HepG2 (cell line): ENCODE measurements around the gene ZNF526. TPM values are rescaled to one million over a fixed set of nuclear protein-coding genes. Genes with fewer than 3 reads are reported as not detected.

Source experiments
- ATAC-seq: fragments of 200-7000 bp; cut with Tn5 transposase; 3 replicates; pipeline ENCODE4 v1.9.1; 2020; ENCODE audit warnings: mild to moderate bottlenecking, moderate library complexity
- BruUV-seq: library from RNA; stranded (reverse); fragments of 400-500 nt; replicated peaks from 2 replicates; lab custom pipeline; 2021; lab: Mats Ljungman, UMichigan
- CTCF ChIA-PET: fragments of 300-600 bp; formaldehyde crosslinking; extraction: SDS; loops from one replicate; lab custom pipeline; 2021; ENCODE audit warnings: low total read pairs, inconsistent platforms, low intra/inter-chr PET ratio; lab: Yijun Ruan, JAX
- POLR2A ChIA-PET: fragments of 350-600 bp; sonication (Branson Sonifier 250); formaldehyde crosslinking; loops from one replicate; lab custom pipeline; 2020; ENCODE audit warnings: antibody characterized with exemption, inconsistent platforms; lab: Yijun Ruan, JAX
- DNase-seq: peaks from one replicate; pipeline ENCODE4 v3.0.0-alpha.2; 2015; ENCODE audit warnings: low spot score
- FAIRE-seq: peaks from 3 replicates; lab custom pipeline; 2011; peaks lifted over from hg19 to GRCh38; lab: Jason Lieb, UNC
- H2AFZ ChIP-seq: one replicate; pipeline ENCODE4 v1.6.1; 2011; ENCODE audit warnings: low read length, inconsistent platforms
- H3K27ac ChIP-seq: fragments of 300-600 bp; 3 replicates; pipeline ENCODE4 v1.8.0; 2011; ENCODE audit warnings: mixed run types, mild to moderate bottlenecking, mixed read lengths, low read length, inconsistent platforms; ENCODE audit not compliant: insufficient read depth; ENCODE audit errors: extremely low read length
- H3K27me3 ChIP-seq, 2 experiments: fragments of 200-600 bp in 1 of 2; 2 replicates in 1 of 2; 3 replicates in 1 of 2; pipeline versions ENCODE4 v1.6.0 to v1.8.0; 2011; ENCODE audit warnings: low read length in 2 of 2, mild to moderate bottlenecking in 2 of 2, moderate library complexity in 2 of 2, inconsistent platforms in 1 of 2; ENCODE audit not compliant: insufficient read depth in 2 of 2, control insufficient read depth in 1 of 2
- H3K36me3 ChIP-seq, 2 experiments: fragments of 200-600 bp in 1 of 2; replicated peaks in 1 of 2; 2 replicates in 1 of 2; 3 replicates in 1 of 2; pipeline versions ENCODE4 v1.5.1 to v1.8.0; 2011; ENCODE audit warnings: low read length in 2 of 2, inconsistent platforms in 1 of 2; ENCODE audit not compliant: insufficient read depth in 2 of 2, control insufficient read depth in 1 of 2
- H3K4me1 ChIP-seq: 2 replicates; pipeline ENCODE4 v1.5.1; 2012; ENCODE audit warnings: low read length, inconsistent platforms; ENCODE audit not compliant: insufficient read depth
- H3K4me2 ChIP-seq: 2 replicates; pipeline ENCODE4 v1.6.0; 2011; ENCODE audit warnings: low read depth, low read length, inconsistent platforms
- H3K4me3 ChIP-seq, 3 experiments: fragments of 200-600 bp in 1 of 3; sonication (generic), shearing (Covaris generic) in 1 of 3; replicated peaks in 1 of 3; 2 replicates each; pipeline ENCODE4 v1.5.1; 2011 to 2016; ENCODE audit warnings: low read length in 3 of 3, inconsistent platforms in 2 of 3, low read depth in 2 of 3, mild to moderate bottlenecking in 2 of 3, control low read depth in 1 of 3, mixed read lengths in 1 of 3; ENCODE audit not compliant: insufficient read depth in 1 of 3
- H3K79me2 ChIP-seq: one replicate; pipeline ENCODE4 v1.6.1; 2011; ENCODE audit warnings: low read length, inconsistent platforms; ENCODE audit not compliant: insufficient read depth
- H3K9ac ChIP-seq: 2 replicates; pipeline ENCODE4 v1.6.0; 2011; ENCODE audit warnings: mild to moderate bottlenecking, low read depth, low read length, inconsistent platforms; ENCODE audit not compliant: insufficient read depth
- H3K9me3 ChIP-seq: 2 replicates; pipeline ENCODE4 v1.5.1; 2012; ENCODE audit warnings: mild to moderate bottlenecking, low read length
- H4K20me1 ChIP-seq: 2 replicates; pipeline ENCODE4 v1.6.0; 2011; ENCODE audit warnings: inconsistent platforms, mild to moderate bottlenecking, low read length, moderate library complexity; ENCODE audit not compliant: insufficient read depth
- GABPA ChIP-seq, 2 experiments: IDR thresholded peaks; 2 replicates each; pipeline ENCODE4 v1.6.1; 2011 to 2016; ENCODE audit warnings: low read depth in 2 of 2, low read length in 1 of 2, missing biosample characterization in 1 of 2, missing genetic modification characterization in 1 of 2
- MEIS1 ChIP-seq: sonication (generic); formaldehyde crosslinking; IDR thresholded peaks from 2 replicates; pipeline ENCODE4 v1.9.0; 2021; ENCODE audit warnings: mild to moderate bottlenecking, missing genetic modification reagents, moderate library complexity, borderline replicate concordance
- WGBS: methylation state at CpG from one replicate; pipeline ENCODE4 v1.1.6; 2017; ENCODE audit warnings: low lambda C conversion rate; 5-methylcytosine and 5-hydroxymethylcytosine counted together
- in situ Hi-C: cut with HindIII; loops from 2 replicates; pipeline ENCODE4 v1.10.0; 2017; ENCODE audit warnings: low pct_unique_long_range_greater_than_20kb; ENCODE audit not compliant: extremely low pct_ligation_motif_present
- intact Hi-C: fragments of 100-400 bp; cut with micrococcal nuclease; formaldehyde crosslinking; loops from one replicate; pipeline ENCODE4 v1.10.0; 2022; ENCODE audit not compliant: unreplicated experiment
- polyA plus RNA-seq, 8 experiments: library from polyadenylated mRNA; depleted of rRNA in 3 of 8; stranded (reverse) in 7 of 8; unstranded in 1 of 8; fragments of >200 nt; fragmentation: Illumina TruSeq in 4 of 8; extraction: Trizol in 4 of 8; gene quantifications; 2 replicates each; pipeline versions ENCODE4 v1.2.1 to v1.2.3, GENCODE V29; 2011 to 2016; ENCODE audit warnings: low read depth in 4 of 8, missing spikeins in 1 of 8, mixed read lengths in 1 of 8; ENCODE audit not compliant: insufficient read depth in 1 of 8
- total RNA-seq, 5 experiments: library from RNA; depleted of rRNA; stranded (reverse); fragments of >200 nt; fragmentation: Illumina TruSeq; extraction: Trizol; gene quantifications; 2 replicates each; pipeline ENCODE4 v1.2.3, GENCODE V29; 2016; ENCODE audit warnings: low read depth in 1 of 5
- TF ChIP-seq, protein P1 (sequence below): sonication (generic); formaldehyde crosslinking; conservative IDR thresholded peaks from 2 replicates; pipeline ENCODE4 v1.8.0; 2022; ENCODE audit warnings: mild to moderate bottlenecking, moderate library complexity, missing genetic modification reagents
- TF ChIP-seq, protein P2 (sequence below): sonication (generic); formaldehyde crosslinking; IDR thresholded peaks from 2 replicates; pipeline ENCODE4 v1.5.0; 2020; ENCODE audit warnings: mild to moderate bottlenecking, missing genetic modification reagents
- TF ChIP-seq, protein P3 (sequence below): IDR thresholded peaks from 2 replicates; pipeline ENCODE4 v1.6.1; 2016; ENCODE audit warnings: low read depth, missing genetic modification reagents, missing compliant biosample characterization
- TF ChIP-seq, protein P4 (sequence below): sonication (generic); formaldehyde crosslinking; IDR thresholded peaks from 2 replicates; pipeline ENCODE4 v1.5.1; 2020; ENCODE audit warnings: mild to moderate bottlenecking, missing genetic modification reagents, moderate library complexity

The ZNF526 gene
- total and polyA plus RNA-seq, 2 of the 13 experiments (the other 11 are each of a cell fraction or from before 2014, with no cell fraction given): 3.3 to 8.4 TPM

DNA sequence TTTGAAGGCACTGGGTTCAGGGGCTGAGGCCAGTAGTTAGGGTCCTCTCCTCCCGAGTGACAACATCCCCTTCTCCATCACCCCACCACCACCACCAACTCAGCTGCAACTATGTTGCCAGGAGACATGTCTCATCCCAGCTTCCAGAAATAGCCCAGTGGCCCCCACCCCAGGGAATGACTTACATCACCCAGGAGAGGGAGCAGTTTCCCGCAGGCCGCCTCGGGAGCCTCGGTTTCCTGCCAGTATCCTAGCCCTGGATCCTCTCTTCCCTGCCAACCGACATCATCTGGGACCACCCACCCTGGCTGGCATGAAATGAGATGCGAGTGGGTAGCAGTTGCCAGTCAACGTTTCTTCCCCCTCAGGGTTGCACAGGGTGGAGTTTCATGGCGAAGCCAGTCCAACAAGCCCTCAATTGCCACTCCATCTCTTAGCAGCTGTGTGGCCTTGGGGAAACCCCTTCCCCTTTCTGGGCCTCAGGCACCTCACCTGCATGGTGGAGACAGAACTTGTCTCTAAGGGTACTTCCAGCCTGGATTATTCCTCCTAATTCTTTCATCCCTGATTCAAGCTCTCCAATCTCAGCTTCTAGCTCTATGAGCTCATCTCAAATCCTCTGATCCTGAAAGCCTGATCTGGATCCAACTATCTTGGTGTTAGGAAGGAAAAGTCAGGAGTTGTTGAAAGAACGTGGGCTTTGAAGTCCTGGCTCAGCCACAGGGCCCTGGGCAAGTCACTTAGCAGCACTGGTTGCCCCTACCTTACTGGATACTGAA, 26.2 kb downstream of the ZNF526 start:
- H3K27me3 ChIP-seq: no peaks in the 10 kb centered on the region; a peak in 1 of 5 replicates
- BruUV-seq: no TSS peak
- peak overlapping the region; percentile 28 for H3K27ac ChIP-seq
- peaks cover 55% of the 10 kb centered on the region for H3K4me1 ChIP-seq
- H3K4me3 ChIP-seq: no peak overlapping the region
- peaks cover 21% of the 10 kb centered on the region for H3K79me2 ChIP-seq
- ChIA-PET POLR2A (interaction anchor here (0.6 to 6.6 kb wide), 9 partner anchors 10 to 56 kb away, joined by 3 to 117 read pairs (median 3); partner anchors contain the start of genes CIC, ERF, PAFAH1B3 and PRR19), CTCF (interaction anchor here (0.9 to 4.3 kb wide), 4 partner anchors 31 to 50 kb away, joined by 3 to 34 read pairs (median 6); no protein-coding TSS in a partner anchor)
- H3K9ac ChIP-seq: no peak overlapping the region
- H2AFZ ChIP-seq: no peak overlapping the region
- H3K4me2 ChIP-seq: no peak overlapping the region
- H3K36me3 ChIP-seq: peaks cover 7 to 26% of the 10 kb centered on the region in 2 experiments; a peak in 3 of 5 replicates
- peaks cover 30% of the 10 kb centered on the region for H4K20me1 ChIP-seq
- H3K9me3 ChIP-seq: no peaks in the 10 kb centered on the region
- ATAC-seq (no peak), FAIRE-seq (no peak), DNase-seq (no peak)
- in situ Hi-C loops: no loop called here
- 56% methylated on average over 8 of the region's 10 CpGs for WGBS
- intact Hi-C loops: no loop called here
- TF ChIP-seq, protein P1, sequence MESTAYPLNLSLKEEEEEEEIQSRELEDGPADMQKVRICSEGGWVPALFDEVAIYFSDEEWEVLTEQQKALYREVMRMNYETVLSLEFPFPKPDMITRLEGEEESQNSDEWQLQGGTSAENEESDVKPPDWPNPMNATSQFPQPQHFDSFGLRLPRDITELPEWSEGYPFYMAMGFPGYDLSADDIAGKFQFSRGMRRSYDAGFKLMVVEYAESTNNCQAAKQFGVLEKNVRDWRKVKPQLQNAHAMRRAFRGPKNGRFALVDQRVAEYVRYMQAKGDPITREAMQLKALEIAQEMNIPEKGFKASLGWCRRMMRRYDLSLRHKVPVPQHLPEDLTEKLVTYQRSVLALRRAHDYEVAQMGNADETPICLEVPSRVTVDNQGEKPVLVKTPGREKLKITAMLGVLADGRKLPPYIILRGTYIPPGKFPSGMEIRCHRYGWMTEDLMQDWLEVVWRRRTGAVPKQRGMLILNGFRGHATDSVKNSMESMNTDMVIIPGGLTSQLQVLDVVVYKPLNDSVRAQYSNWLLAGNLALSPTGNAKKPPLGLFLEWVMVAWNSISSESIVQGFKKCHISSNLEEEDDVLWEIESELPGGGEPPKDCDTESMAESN: 0 out of 2 replicates have a peak, but pooled peaks have one; percentile 52
- TF ChIP-seq MEIS1 (0 out of 2 replicates have a peak, but pooled peaks have one; percentile 64), GABPA (IDR thresholded peaks at IDR 0.05; ENCODE audit: low read depth, low read length) (no peak), GABPA (CRISPR knock-in tag; IDR thresholded peaks at IDR 0.05; ENCODE audit: low read depth) (no peak)
- TF ChIP-seq, protein P2, sequence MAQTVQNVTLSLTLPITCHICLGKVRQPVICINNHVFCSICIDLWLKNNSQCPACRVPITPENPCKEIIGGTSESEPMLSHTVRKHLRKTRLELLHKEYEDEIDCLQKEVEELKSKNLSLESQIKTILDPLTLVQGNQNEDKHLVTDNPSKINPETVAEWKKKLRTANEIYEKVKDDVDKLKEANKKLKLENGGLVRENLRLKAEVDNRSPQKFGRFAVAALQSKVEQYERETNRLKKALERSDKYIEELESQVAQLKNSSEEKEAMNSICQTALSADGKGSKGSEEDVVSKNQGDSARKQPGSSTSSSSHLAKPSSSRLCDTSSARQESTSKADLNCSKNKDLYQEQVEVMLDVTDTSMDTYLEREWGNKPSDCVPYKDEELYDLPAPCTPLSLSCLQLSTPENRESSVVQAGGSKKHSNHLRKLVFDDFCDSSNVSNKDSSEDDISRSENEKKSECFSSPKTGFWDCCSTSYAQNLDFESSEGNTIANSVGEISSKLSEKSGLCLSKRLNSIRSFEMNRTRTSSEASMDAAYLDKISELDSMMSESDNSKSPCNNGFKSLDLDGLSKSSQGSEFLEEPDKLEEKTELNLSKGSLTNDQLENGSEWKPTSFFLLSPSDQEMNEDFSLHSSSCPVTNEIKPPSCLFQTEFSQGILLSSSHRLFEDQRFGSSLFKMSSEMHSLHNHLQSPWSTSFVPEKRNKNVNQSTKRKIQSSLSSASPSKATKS: peak; percentile 17; the same call in 1 of the 2 replicates
- TF ChIP-seq, protein P3, sequence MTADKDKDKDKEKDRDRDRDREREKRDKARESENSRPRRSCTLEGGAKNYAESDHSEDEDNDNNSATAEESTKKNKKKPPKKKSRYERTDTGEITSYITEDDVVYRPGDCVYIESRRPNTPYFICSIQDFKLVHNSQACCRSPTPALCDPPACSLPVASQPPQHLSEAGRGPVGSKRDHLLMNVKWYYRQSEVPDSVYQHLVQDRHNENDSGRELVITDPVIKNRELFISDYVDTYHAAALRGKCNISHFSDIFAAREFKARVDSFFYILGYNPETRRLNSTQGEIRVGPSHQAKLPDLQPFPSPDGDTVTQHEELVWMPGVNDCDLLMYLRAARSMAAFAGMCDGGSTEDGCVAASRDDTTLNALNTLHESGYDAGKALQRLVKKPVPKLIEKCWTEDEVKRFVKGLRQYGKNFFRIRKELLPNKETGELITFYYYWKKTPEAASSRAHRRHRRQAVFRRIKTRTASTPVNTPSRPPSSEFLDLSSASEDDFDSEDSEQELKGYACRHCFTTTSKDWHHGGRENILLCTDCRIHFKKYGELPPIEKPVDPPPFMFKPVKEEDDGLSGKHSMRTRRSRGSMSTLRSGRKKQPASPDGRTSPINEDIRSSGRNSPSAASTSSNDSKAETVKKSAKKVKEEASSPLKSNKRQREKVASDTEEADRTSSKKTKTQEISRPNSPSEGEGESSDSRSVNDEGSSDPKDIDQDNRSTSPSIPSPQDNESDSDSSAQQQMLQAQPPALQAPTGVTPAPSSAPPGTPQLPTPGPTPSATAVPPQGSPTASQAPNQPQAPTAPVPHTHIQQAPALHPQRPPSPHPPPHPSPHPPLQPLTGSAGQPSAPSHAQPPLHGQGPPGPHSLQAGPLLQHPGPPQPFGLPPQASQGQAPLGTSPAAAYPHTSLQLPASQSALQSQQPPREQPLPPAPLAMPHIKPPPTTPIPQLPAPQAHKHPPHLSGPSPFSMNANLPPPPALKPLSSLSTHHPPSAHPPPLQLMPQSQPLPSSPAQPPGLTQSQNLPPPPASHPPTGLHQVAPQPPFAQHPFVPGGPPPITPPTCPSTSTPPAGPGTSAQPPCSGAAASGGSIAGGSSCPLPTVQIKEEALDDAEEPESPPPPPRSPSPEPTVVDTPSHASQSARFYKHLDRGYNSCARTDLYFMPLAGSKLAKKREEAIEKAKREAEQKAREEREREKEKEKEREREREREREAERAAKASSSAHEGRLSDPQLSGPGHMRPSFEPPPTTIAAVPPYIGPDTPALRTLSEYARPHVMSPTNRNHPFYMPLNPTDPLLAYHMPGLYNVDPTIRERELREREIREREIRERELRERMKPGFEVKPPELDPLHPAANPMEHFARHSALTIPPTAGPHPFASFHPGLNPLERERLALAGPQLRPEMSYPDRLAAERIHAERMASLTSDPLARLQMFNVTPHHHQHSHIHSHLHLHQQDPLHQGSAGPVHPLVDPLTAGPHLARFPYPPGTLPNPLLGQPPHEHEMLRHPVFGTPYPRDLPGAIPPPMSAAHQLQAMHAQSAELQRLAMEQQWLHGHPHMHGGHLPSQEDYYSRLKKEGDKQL (CRISPR knock-in tag): no peak
- TF ChIP-seq, protein P4, sequence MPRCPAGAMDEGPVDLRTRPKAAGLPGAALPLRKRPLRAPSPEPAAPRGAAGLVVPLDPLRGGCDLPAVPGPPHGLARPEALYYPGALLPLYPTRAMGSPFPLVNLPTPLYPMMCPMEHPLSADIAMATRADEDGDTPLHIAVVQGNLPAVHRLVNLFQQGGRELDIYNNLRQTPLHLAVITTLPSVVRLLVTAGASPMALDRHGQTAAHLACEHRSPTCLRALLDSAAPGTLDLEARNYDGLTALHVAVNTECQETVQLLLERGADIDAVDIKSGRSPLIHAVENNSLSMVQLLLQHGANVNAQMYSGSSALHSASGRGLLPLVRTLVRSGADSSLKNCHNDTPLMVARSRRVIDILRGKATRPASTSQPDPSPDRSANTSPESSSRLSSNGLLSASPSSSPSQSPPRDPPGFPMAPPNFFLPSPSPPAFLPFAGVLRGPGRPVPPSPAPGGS: no peak
